ENCODE measurements around the gene PDF.

Gene PDF

GRCh38 chr16:69319826-69320739, 10.3 kb downstream of the PDF start:
- TF ChIP-seq CTCF (IDR thresholded peaks at IDR 0.05; ENCODE audit: low read depth, low read length, missing control alignments) = no peak
- H3K4me3 ChIP-seq (ENCODE audit: low read depth, low read length) = no peak overlapping the region
- no peak for DNase-seq (ENCODE audit: low read depth)
- in situ Hi-C loops (cut with HindIII; ENCODE audit: low sequenced_read_pairs) = no loop called here

- TF ChIP-seq CTCF (IDR thresholded peaks at IDR 0.05; ENCODE audit: low read depth, low read length, missing control alignments) = no peak
- in situ Hi-C loops (cut with HindIII; ENCODE audit: low sequenced_read_pairs) = no loop called here
- no peak overlapping the region for H3K4me3 ChIP-seq (ENCODE audit: low read depth, low read length)
- DNase-seq (ENCODE audit: low read depth) = no peak
Measured at GRCh38 chr16:69319381-69319780, 11.0 kb downstream of the PDF start.

- no peak for TF ChIP-seq CTCF (IDR thresholded peaks at IDR 0.05; ENCODE audit: low read depth, low read length, missing control alignments)
- DNase-seq (ENCODE audit: low read depth) = no peak
- no peak overlapping the region for H3K4me3 ChIP-seq (ENCODE audit: low read depth, low read length)
- in situ Hi-C loops (cut with HindIII; ENCODE audit: low sequenced_read_pairs) = no loop called here
Measured at GRCh38 chr16:69318911-69319289, 11.5 kb downstream of the PDF start.

GRCh38 chr16:69318177-69318910, 12.0 kb downstream of the PDF start:
- in situ Hi-C loops (cut with HindIII; ENCODE audit: low sequenced_read_pairs) = no loop called here

GRCh38 chr16:69316595-69317034, 13.8 kb downstream of the PDF start:
- no peak for DNase-seq (ENCODE audit: low read depth)
- no peak for TF ChIP-seq CTCF (IDR thresholded peaks at IDR 0.05; ENCODE audit: low read depth, low read length, missing control alignments)
- H3K4me3 ChIP-seq (ENCODE audit: low read depth, low read length) = no peak overlapping the region
- in situ Hi-C loops (cut with HindIII; ENCODE audit: low sequenced_read_pairs) = no loop called here

More at GRCh38 chr16:69318177-69318910, 12.0 kb downstream of the PDF start:
- no peak for DNase-seq (ENCODE audit: low read depth)
- H3K4me3 ChIP-seq (ENCODE audit: low read depth, low read length) = no peak overlapping the region
- no peak for TF ChIP-seq CTCF (IDR thresholded peaks at IDR 0.05; ENCODE audit: low read depth, low read length, missing control alignments)

- no peak overlapping the region for H3K4me3 ChIP-seq (ENCODE audit: low read depth, low read length)
- in situ Hi-C loops (cut with HindIII; ENCODE audit: low sequenced_read_pairs) = no loop called here
- DNase-seq (ENCODE audit: low read depth) = no peak
- no peak for TF ChIP-seq CTCF (IDR thresholded peaks at IDR 0.05; ENCODE audit: low read depth, low read length, missing control alignments)
Measured at GRCh38 chr16:69315486-69316311, 14.7 kb downstream of the PDF start.
